Vagina (tissue), 2 donors: Measurements from ENCODE around the gene GPR15.

Source experiments
- POLR2A ChIP-seq, 2 donors: fragments of 450-650 bp; IDR thresholded peaks; one replicate each; pipeline ENCODE4 v1.6.1; 2017; ENCODE audit warnings: antibody characterized with exemption in 2 of 2, mild to moderate bottlenecking in 2 of 2, moderate library complexity in 2 of 2
- TF ChIP-seq, protein P1 (sequence below), 3 experiments: fragments of 450-650 bp in 2 of 3; fragments of 200-600 bp in 1 of 3; sonication (generic) in 1 of 3; IDR thresholded peaks; one replicate each; pipeline ENCODE4 v1.5.1; 2017 to 2019; ENCODE audit warnings: antibody characterized with exemption in 3 of 3, mild to moderate bottlenecking in 2 of 3, moderate library complexity in 2 of 3

DNA sequence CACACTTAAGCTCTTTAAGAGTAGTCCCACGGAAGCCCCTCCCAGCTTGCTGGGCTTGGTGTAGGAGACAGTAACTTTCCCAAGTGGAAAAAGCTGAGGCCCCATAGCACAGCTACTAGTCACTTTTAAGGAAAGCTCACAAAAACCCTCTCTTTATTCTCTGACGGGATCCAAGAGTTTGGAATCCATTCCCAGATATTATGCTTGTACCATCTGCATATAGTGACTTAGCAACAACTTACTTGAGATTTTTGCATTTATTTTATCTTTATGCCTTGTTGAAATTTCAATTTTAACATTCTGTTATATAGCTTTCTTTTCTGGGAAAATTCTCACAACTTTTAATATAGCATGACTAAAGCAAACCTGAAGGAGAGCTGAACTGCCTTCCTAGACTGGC, 19.5 kb downstream of the GPR15 start:
- TF ChIP-seq, protein P1, sequence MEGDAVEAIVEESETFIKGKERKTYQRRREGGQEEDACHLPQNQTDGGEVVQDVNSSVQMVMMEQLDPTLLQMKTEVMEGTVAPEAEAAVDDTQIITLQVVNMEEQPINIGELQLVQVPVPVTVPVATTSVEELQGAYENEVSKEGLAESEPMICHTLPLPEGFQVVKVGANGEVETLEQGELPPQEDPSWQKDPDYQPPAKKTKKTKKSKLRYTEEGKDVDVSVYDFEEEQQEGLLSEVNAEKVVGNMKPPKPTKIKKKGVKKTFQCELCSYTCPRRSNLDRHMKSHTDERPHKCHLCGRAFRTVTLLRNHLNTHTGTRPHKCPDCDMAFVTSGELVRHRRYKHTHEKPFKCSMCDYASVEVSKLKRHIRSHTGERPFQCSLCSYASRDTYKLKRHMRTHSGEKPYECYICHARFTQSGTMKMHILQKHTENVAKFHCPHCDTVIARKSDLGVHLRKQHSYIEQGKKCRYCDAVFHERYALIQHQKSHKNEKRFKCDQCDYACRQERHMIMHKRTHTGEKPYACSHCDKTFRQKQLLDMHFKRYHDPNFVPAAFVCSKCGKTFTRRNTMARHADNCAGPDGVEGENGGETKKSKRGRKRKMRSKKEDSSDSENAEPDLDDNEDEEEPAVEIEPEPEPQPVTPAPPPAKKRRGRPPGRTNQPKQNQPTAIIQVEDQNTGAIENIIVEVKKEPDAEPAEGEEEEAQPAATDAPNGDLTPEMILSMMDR (IDR thresholded peaks at IDR 0.05): no peak
- TF ChIP-seq POLR2A (IDR thresholded peaks at IDR 0.05): no peak
